Heart right ventricle (tissue), 16 donors: ENCODE data around the gene MBD5. TPM values are rescaled to one million over a fixed set of nuclear protein-coding genes. Genes with fewer than 3 reads are reported as not detected.

Source experiments
- ATAC-seq, 8 donors: fragments of 200-7000 bp; cut with Tn5 transposase; one replicate each; pipeline ENCODE4 v1.9.1; 2020; ENCODE audit warnings: mild to moderate bottlenecking in 8 of 8, moderate library complexity in 8 of 8, moderate number of reproducible peaks in 1 of 8
- DNase-seq, 2 donors: peaks; one replicate each; pipeline ENCODE4 v3.0.0-alpha.2; 2020
- H3K27ac ChIP-seq, 10 donors: fragments of 200-600 bp; sonication (generic) in 2 of 10; one replicate each; pipeline versions ENCODE4 v1.5.0 to v1.8.0; 2020 to 2022; ENCODE audit warnings: mild to moderate bottlenecking in 3 of 10
- H3K27me3 ChIP-seq, 7 donors: fragments of 200-600 bp; one replicate each; pipeline ENCODE4 v1.8.0; 2021 to 2022; ENCODE audit warnings: mild to moderate bottlenecking in 2 of 7
- H3K36me3 ChIP-seq, 9 donors: fragments of 200-600 bp; sonication (generic) in 1 of 9; one replicate each; pipeline versions ENCODE4 v1.5.0 to v1.8.0; 2020 to 2022; ENCODE audit warnings: mild to moderate bottlenecking in 2 of 9
- H3K4me1 ChIP-seq, 9 donors: fragments of 200-600 bp; sonication (generic) in 1 of 9; one replicate each; pipeline versions ENCODE4 v1.5.0 to v1.8.0; 2020 to 2022; ENCODE audit warnings: mild to moderate bottlenecking in 4 of 9
- H3K4me3 ChIP-seq, 10 donors: fragments of 200-600 bp; sonication (generic) in 2 of 10; one replicate each; pipeline versions ENCODE4 v1.5.0 to v1.8.0; 2020 to 2022; ENCODE audit warnings: mild to moderate bottlenecking in 7 of 10, moderate library complexity in 2 of 10
- H3K9me3 ChIP-seq, 11 donors: fragments of 200-600 bp in 10 of 11; sonication (generic) in 2 of 11; one replicate each; pipeline versions ENCODE4 v1.5.0 to v1.8.0; 2013 to 2022; ENCODE audit warnings: mild to moderate bottlenecking in 2 of 11, control low read depth in 1 of 11, moderate library complexity in 1 of 11
- CTCF ChIP-seq, 9 donors: fragments of 200-600 bp; sonication (generic) in 2 of 9; IDR thresholded peaks; one replicate each; pipeline versions ENCODE4 v1.5.0 to v1.8.0; 2021 to 2022; ENCODE audit warnings: antibody characterized with exemption in 9 of 9, mild to moderate bottlenecking in 5 of 9, moderate library complexity in 1 of 9
- WGBS, 2 donors: extraction: QIAGEN DNeasy Blood & Tissue Kit; methylation state at CpG; one replicate each; pipeline ENCODE4 v1.1.7; 2013; ENCODE audit warnings: inconsistent platforms in 1 of 2; 5-methylcytosine and 5-hydroxymethylcytosine counted together
- intact Hi-C, 10 donors: fragments of 100-400 bp; cut with DNase I; formaldehyde crosslinking; loops; one replicate each; pipeline versions ENCODE4 v1.11.1 to v1.14.2; 2022
- polyA plus RNA-seq, 2 donors: library from polyadenylated mRNA; stranded (reverse); fragments of 200-250 nt; gene quantifications; one replicate each; pipeline ENCODE4 v1.2.3, GENCODE V29; 2013
- total RNA-seq, 10 donors: library from RNA; stranded (reverse); fragmentation: NEBNext Ultra II Directional in 3 of 10; extraction: Animal tissue kit (Norgen Biotek cat#: 25700) in 3 of 10; gene quantifications; one replicate each; pipeline versions ENCODE4 v1.2.1 to v1.2.4, GENCODE V29; 2021 to 2023
- donor health status: Arrhythmogenic right ventricular cardiomyopathy.
- donor health status: ischemic (EF 13 %, LVEDD 7.1; RV severe dilation, severe dysfunction).
- donor health status: healthy with polysubstance abuse.
- donor health status: DM: no; HTN: yes; CAD: no.
- donor health status: DM: no; HTN: no; CAD: no.
- donor health status: ischemic (EF 25% LVEDD 6.9; RV normal size, moderate dysfunction).
- donor health status: ischemic (EF 25% LVEDD 5.7; RV mildly dilated, moderate dysfunction).
- donor health status: healthy.
- donor health status: DM: yes; HTN: yes; CAD: no.
- donor health status: Ischemic cardiomyopathy.
- donor health status: ischemic (EF 35%, LVEDD 5.7; RV mildly dilated, moderate dysfunction).
- donor health status: nonischemic (EF 11% LVEDD 7.7; RV severe dilation, severe dysfunction).
- donor health status: DM: yes; HTN: yes; CAD: no.
- donor health status: PGD.
- donor health status: ischemic (EF 29% LVEDD 5.4; RV normal size, mild dysfunction).
- donor health status: nonischemic (EF 23%, LVEDD 6.1; RV moderate dilation, normal function).

Gene MBD5
- total and polyA plus RNA-seq, 12 donors: 3.4 to 39.8 (median 35.2) TPM

DNA sequence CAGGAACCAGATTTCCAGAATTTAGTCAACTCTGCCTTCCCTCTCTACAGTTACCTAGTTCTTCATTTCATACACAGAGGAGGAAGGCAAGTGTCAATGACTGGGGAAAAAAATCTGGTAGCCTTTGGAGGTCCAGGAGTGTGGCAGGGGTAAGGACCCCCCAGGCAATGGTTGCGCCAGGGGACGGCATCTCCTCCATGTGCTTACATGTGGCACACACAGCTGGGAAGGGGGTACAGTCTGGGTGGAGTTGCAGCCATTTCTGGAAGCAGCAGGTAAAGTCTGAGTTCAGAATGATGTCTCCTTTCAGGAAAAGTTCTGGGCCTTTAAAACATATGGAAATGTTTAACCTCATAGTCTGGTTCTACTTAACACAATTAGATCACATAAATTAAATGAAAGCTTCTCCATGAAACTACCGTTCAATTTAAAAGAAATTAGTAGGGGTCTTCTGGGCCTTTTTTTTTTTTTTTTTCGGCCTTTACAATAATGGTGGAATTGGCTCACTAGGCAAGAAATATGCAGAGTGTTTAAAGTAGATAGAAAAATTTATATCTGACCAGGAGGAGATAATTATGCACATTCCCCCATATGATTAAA, 470.0 kb downstream of the MBD5 start:
- WGBS, 2 donors: 97 to 98% methylated on average over 4 of the region's 4 CpGs
- TF ChIP-seq CTCF (IDR thresholded peaks at IDR 0.05): no peak
- peaks cover 0 to 45% (median 5%) of the 10 kb centered on the region in 9 donors for H3K36me3 ChIP-seq
- no peak overlapping the region for H3K27ac ChIP-seq
- intact Hi-C loops: no loop called here
- no peaks in the 10 kb centered on the region for H3K4me1 ChIP-seq
- DNase-seq: no peak
- ATAC-seq: no peak
- H3K27me3 ChIP-seq: no peaks in the 10 kb centered on the region
- H3K4me3 ChIP-seq: no peak overlapping the region
- no peaks in the 10 kb centered on the region for H3K9me3 ChIP-seq

DNA sequence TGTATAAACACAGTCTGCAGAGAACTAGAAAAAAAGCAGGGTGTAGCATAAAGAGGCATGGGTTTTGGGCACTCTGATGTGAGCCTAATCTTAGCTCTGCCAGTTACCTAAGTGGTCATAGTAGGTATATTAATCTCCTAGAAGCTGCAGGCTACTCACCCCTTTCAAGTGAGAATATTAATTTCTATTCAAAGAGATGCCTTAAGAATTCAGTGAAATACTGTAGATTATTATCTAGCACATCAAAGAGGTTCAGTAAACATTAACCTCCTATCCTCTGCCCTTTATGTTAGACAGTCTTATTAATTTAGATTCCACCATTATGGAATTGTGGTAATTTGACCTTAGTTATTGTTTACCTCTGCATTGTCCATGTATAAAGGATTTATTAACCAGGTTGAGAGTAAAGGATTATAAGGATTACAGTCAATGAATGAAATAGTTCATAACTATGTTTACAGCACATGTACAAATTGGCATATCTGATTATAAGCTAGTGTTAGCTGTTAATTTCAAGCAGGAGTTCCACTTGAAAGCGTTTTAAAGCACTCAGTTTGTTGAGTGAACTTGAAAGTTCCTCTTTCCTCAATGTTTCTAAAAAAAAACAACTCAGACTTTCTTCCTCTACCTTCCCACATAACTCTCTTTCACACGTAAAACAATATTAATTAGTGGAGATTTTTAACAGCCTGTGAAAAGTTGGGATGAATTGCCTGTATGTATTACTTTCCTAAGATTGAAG, 473.1 kb downstream of the MBD5 start:
- Histone ChIP-seq H3K9me3 (no peaks in the 10 kb centered on the region), H3K4me1 (no peaks in the 10 kb centered on the region), H3K27me3 (no peaks in the 10 kb centered on the region), H3K4me3 (no peak overlapping the region), H3K36me3 (peaks cover 0 to 27% (median 5%) of the 10 kb centered on the region in 9 donors), H3K27ac (no peak overlapping the region)
- no peak for TF ChIP-seq CTCF (IDR thresholded peaks at IDR 0.05)
- ATAC-seq (no peak), DNase-seq (no peak)
- 90% methylated on average over 2 of the region's 2 CpGs for WGBS, 2 donors
- intact Hi-C loops: no loop called here

- no peak for DNase-seq
- no peak for ATAC-seq
- TF ChIP-seq CTCF (IDR thresholded peaks at IDR 0.05): no peak
- Histone ChIP-seq H3K4me1 (no peaks in the 10 kb centered on the region), H3K9me3 (no peaks in the 10 kb centered on the region), H3K27ac (no peak overlapping the region), H3K4me3 (no peak overlapping the region), H3K27me3 (no peaks in the 10 kb centered on the region), H3K36me3 (peaks cover 0 to 11% (median 0%) of the 10 kb centered on the region in 9 donors)
- intact Hi-C loops: no loop called here
- WGBS, 2 donors: 62 to 63% methylated on average over 2 of the region's 2 CpGs
These were observed 474.7 kb downstream of the MBD5 start for GRCh38 chr2:148495586-148495985.

GRCh38 chr2:148501545-148501944, 480.7 kb downstream of the MBD5 start:
- H3K4me1 ChIP-seq: no peaks in the 10 kb centered on the region
- no peak overlapping the region for H3K4me3 ChIP-seq
- peaks cover 0 to 12% (median 0%) of the 10 kb centered on the region in 9 donors for H3K36me3 ChIP-seq
- H3K27ac ChIP-seq: no peak overlapping the region
- H3K27me3 ChIP-seq: no peaks in the 10 kb centered on the region
- no peaks in the 10 kb centered on the region for H3K9me3 ChIP-seq
- no peak for TF ChIP-seq CTCF (IDR thresholded peaks at IDR 0.05)
- intact Hi-C loops: loop anchor here in 3 of 10 donors (10.0 kb wide), 2 partner anchors 507 to 517 kb away; no protein-coding TSS in a partner anchor
- DNase-seq (no peak), ATAC-seq (no peak)
- 37 to 44% methylated on average over 1 of the region's 1 CpG for WGBS, 2 donors
